ENCODE measurements around the gene RNASEH2A. TPM values are rescaled to one million over a fixed set of nuclear protein-coding genes. Genes with fewer than 3 reads are reported as not detected.
"Not testable (repeated sequence)": the region's sequence is repeated elsewhere in the genome, so short reads cannot be mapped to it uniquely, and the experiment has no call there.

RNASEH2A gene
- polyA plus RNA-seq, 1 donor (not counting 4 experiments of a cell fraction or from before 2014, with no cell fraction given) = 19.7 TPM

- no peak overlapping the region for H2AFZ ChIP-seq (ENCODE audit: control insufficient read depth, low read length)
- FAIRE-seq (peak; percentile 36), DNase-seq (ENCODE audit: low read depth, low spot score) (no peak)
- peak overlapping the region; percentile 14 for H3K9ac ChIP-seq (ENCODE audit: control insufficient read depth, extremely low read depth, insufficient read depth, low read length)
- no peaks in the 10 kb centered on the region for H3K9me3 ChIP-seq (ENCODE audit: control insufficient read depth, low read depth, low read length)
- H3K27me3 ChIP-seq (ENCODE audit: control insufficient read depth, extremely low read depth, insufficient read depth, low read length) = no peaks in the 10 kb centered on the region
- peak overlapping the region; percentile 71 for H3K4me2 ChIP-seq (ENCODE audit: control insufficient read depth, extremely low read depth, insufficient read depth, low read depth, low read length)
- peaks cover 29% of the 10 kb centered on the region for H3K79me2 ChIP-seq (ENCODE audit: control insufficient read depth, insufficient read depth, low read length)
- H4K20me1 ChIP-seq (ENCODE audit: control insufficient read depth, extremely low read depth, insufficient read depth, low read length) = peaks cover 11% of the 10 kb centered on the region
- peaks cover 22% of the 10 kb centered on the region for H3K4me1 ChIP-seq (ENCODE audit: control insufficient read depth, extremely low read depth, insufficient read depth, low read length)
- H3K9me1 ChIP-seq (ENCODE audit: control insufficient read depth, extremely low read depth, insufficient read depth, low read length) = no peaks in the 10 kb centered on the region
- H3K4me3 ChIP-seq (ENCODE audit: control insufficient read depth in 2 of 3, extremely low read depth in 1 of 3, insufficient read depth in 2 of 3, low read depth in 1 of 3, low read length in 3 of 3) = no peak overlapping the region
- H3K36me3 ChIP-seq (ENCODE audit: control insufficient read depth in 2 of 2, extremely low read depth in 1 of 2, insufficient read depth in 2 of 2, low read length in 2 of 2) = peaks cover 4 to 9% of the 10 kb centered on the region in 2 experiments
- TF ChIP-seq EZH2 (IDR thresholded peaks at IDR 0.05; ENCODE audit: low read length) (no peak), CTCF (optimal IDR thresholded peaks at IDR 0.05 in 1 of 3, IDR thresholded peaks at IDR 0.05 in 1 of 3, conservative IDR thresholded peaks at IDR 0.05 in 1 of 3; ENCODE audit: extremely low read depth in 1 of 3, insufficient read depth in 2 of 3, low read length in 3 of 3) (peak; percentile 91 to 99 (median 97))
- H3K27ac ChIP-seq (ENCODE audit: control insufficient read depth, insufficient read depth, low read length) = peak overlapping the region; percentile 48
- dilution Hi-C loops (cut with MboI; ENCODE audit: extremely low pct_ligation_motif_present, low sequenced_read_pairs) = no loop called here
These were observed 10.0 kb upstream of the RNASEH2A start for GRCh38 chr19:12796146-12797071.

- DNase-seq (ENCODE audit: low read depth, low spot score) (no peak), FAIRE-seq (no peak)
- Histone ChIP-seq H3K79me2 (ENCODE audit: control insufficient read depth, insufficient read depth, low read length) (peaks cover 24% of the 10 kb centered on the region), H3K9ac (ENCODE audit: control insufficient read depth, extremely low read depth, insufficient read depth, low read length) (no peak overlapping the region), H3K4me3 (ENCODE audit: control insufficient read depth in 2 of 3, extremely low read depth in 1 of 3, insufficient read depth in 2 of 3, low read depth in 1 of 3, low read length in 3 of 3) (no peak overlapping the region), H3K36me3 (ENCODE audit: control insufficient read depth in 2 of 2, extremely low read depth in 1 of 2, insufficient read depth in 2 of 2, low read length in 2 of 2) (peaks cover 4 to 9% of the 10 kb centered on the region in 2 experiments), H3K27me3 (ENCODE audit: control insufficient read depth, extremely low read depth, insufficient read depth, low read length) (no peaks in the 10 kb centered on the region), H3K9me3 (ENCODE audit: control insufficient read depth, low read depth, low read length) (no peaks in the 10 kb centered on the region), H2AFZ (ENCODE audit: control insufficient read depth, low read length) (no peak overlapping the region), H3K4me1 (ENCODE audit: control insufficient read depth, extremely low read depth, insufficient read depth, low read length) (peaks cover 25% of the 10 kb centered on the region), H3K9me1 (ENCODE audit: control insufficient read depth, extremely low read depth, insufficient read depth, low read length) (no peaks in the 10 kb centered on the region), H3K27ac (ENCODE audit: control insufficient read depth, insufficient read depth, low read length) (no peak overlapping the region), H3K4me2 (ENCODE audit: control insufficient read depth, extremely low read depth, insufficient read depth, low read depth, low read length) (no peak overlapping the region), H4K20me1 (ENCODE audit: control insufficient read depth, extremely low read depth, insufficient read depth, low read length) (peaks cover 8% of the 10 kb centered on the region)
- TF ChIP-seq EZH2 (IDR thresholded peaks at IDR 0.05; ENCODE audit: low read length) = no peak
- no peak for TF ChIP-seq CTCF (optimal IDR thresholded peaks at IDR 0.05 in 1 of 3, IDR thresholded peaks at IDR 0.05 in 1 of 3, conservative IDR thresholded peaks at IDR 0.05 in 1 of 3; ENCODE audit: extremely low read depth in 1 of 3, insufficient read depth in 2 of 3, low read length in 3 of 3)
- dilution Hi-C loops (cut with MboI; ENCODE audit: extremely low pct_ligation_motif_present, low sequenced_read_pairs) = no loop called here
These were observed 9.2 kb upstream of the RNASEH2A start for GRCh38 chr19:12797141-12797587.

- DNase-seq (ENCODE audit: low read depth, low spot score); H3K4me2 ChIP-seq (ENCODE audit: control insufficient read depth, extremely low read depth, insufficient read depth, low read depth, low read length); H3K9me3 ChIP-seq (ENCODE audit: control insufficient read depth, low read depth, low read length); FAIRE-seq; H3K36me3 ChIP-seq (ENCODE audit: control insufficient read depth in 2 of 2, extremely low read depth in 1 of 2, insufficient read depth in 2 of 2, low read length in 2 of 2); H4K20me1 ChIP-seq (ENCODE audit: control insufficient read depth, extremely low read depth, insufficient read depth, low read length); dilution Hi-C loops (cut with MboI; ENCODE audit: extremely low pct_ligation_motif_present, low sequenced_read_pairs); H3K9me1 ChIP-seq (ENCODE audit: control insufficient read depth, extremely low read depth, insufficient read depth, low read length); H3K27me3 ChIP-seq (ENCODE audit: control insufficient read depth, extremely low read depth, insufficient read depth, low read length); H3K9ac ChIP-seq (ENCODE audit: control insufficient read depth, extremely low read depth, insufficient read depth, low read length); H3K4me3 ChIP-seq (ENCODE audit: control insufficient read depth in 2 of 3, extremely low read depth in 1 of 3, insufficient read depth in 2 of 3, low read depth in 1 of 3, low read length in 3 of 3); H3K27ac ChIP-seq (ENCODE audit: control insufficient read depth, insufficient read depth, low read length); H2AFZ ChIP-seq (ENCODE audit: control insufficient read depth, low read length): not testable (repeated sequence)
- peaks cover 19% of the 10 kb centered on the region for H3K79me2 ChIP-seq (ENCODE audit: control insufficient read depth, insufficient read depth, low read length)
- H3K4me1 ChIP-seq (ENCODE audit: control insufficient read depth, extremely low read depth, insufficient read depth, low read length) = peaks cover 29% of the 10 kb centered on the region
These were observed 8.8 kb upstream of the RNASEH2A start for GRCh38 chr19:12797607-12798006.
